IPS-NIHi7 (cell line): ENCODE measurements around the gene LHX6.

Experiments
- DNase-seq: peaks from one replicate; pipeline ENCODE4 v3.0.0; 2012; ENCODE audit warnings: mixed read lengths; ENCODE audit errors: extremely low spot score

Gene LHX6

GRCh38 chr9:122191584-122191983, 37.2 kb downstream of the LHX6 start:
- no peak for DNase-seq

GRCh38 chr9:122190597-122191381, 38.0 kb downstream of the LHX6 start:
- DNase-seq, result no peak

GRCh38 chr9:122188369-122188768, 40.4 kb downstream of the LHX6 start:
- DNase-seq, result no peak

GRCh38 chr9:122186777-122187470, 41.8 kb downstream of the LHX6 start:
- DNase-seq, result no peak

GRCh38 chr9:122186301-122186700, 42.5 kb downstream of the LHX6 start:
- DNase-seq, result peak; percentile 64

- no peak for DNase-seq
Observed at GRCh38 chr9:122184551-122184950, 44.2 kb downstream of the LHX6 start.

- no peak for DNase-seq
Observed at GRCh38 chr9:122183501-122183900, 45.3 kb downstream of the LHX6 start.

- no peak for DNase-seq
Observed at GRCh38 chr9:122180633-122181032, 48.1 kb downstream of the LHX6 start.

GRCh38 chr9:122179690-122180074, 49.1 kb downstream of the LHX6 start:
- DNase-seq, result peak; percentile 15

- no peak for DNase-seq
Observed at GRCh38 chr9:122179054-122179689, 49.6 kb downstream of the LHX6 start.

GRCh38 chr9:122176916-122177315, 51.8 kb downstream of the LHX6 start:
- DNase-seq, result no peak

- no peak for DNase-seq
Observed at GRCh38 chr9:122173670-122174069, 55.1 kb downstream of the LHX6 start.

GRCh38 chr9:122172131-122172530, 56.6 kb downstream of the LHX6 start:
- DNase-seq, result no peak

GRCh38 chr9:122168356-122168755, 60.4 kb downstream of the LHX6 start:
- DNase-seq, result no peak

- no peak for DNase-seq
Observed at GRCh38 chr9:122164286-122164685, 64.5 kb downstream of the LHX6 start.

- DNase-seq, result no peak
Observed at GRCh38 chr9:122162415-122162814, 66.3 kb downstream of the LHX6 start.

- DNase-seq, result no peak
Observed at GRCh38 chr9:122159925-122160246, 68.9 kb downstream of the LHX6 start.

- DNase-seq, result peak; percentile 100
Observed at GRCh38 chr9:122159026-122159924, 69.5 kb downstream of the LHX6 start, which contains the start of the genes MORN5 and NDUFA8. MORN5 (plus strand) TSS chr9:122159908; CDS start chr9:122159973, 65 bp downstream. NDUFA8 (minus strand) TSS chr9:122159779; CDS start chr9:122159677, 102 bp downstream.

- DNase-seq, result peak; percentile 65
Observed at GRCh38 chr9:122158202-122158601, 70.6 kb downstream of the LHX6 start.

- no peak for DNase-seq
Observed at GRCh38 chr9:122155796-122156195, 73.0 kb downstream of the LHX6 start.
